ENCODE measurements around the gene GRID2.

DNA sequence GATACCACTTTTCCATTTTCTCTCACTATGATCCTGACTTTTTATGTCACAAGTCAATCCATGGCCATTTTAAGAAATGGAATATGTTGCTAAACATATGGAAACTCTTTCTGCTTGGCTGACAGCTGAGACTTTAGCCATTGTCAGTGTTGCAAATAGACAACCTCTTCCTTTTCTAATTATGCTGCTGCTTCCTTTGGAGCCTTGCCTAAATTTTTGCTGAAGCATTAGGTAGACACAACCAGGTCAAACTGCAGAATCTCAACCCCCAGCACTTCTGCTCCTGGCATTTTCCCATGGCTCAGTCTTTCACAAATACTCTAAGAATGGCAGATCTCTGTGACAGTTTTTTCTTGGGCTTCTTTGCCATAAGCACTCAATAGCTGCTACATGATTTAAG is 543.3 kb downstream of the GRID2 start:
- TF ChIP-seq, protein P1, sequence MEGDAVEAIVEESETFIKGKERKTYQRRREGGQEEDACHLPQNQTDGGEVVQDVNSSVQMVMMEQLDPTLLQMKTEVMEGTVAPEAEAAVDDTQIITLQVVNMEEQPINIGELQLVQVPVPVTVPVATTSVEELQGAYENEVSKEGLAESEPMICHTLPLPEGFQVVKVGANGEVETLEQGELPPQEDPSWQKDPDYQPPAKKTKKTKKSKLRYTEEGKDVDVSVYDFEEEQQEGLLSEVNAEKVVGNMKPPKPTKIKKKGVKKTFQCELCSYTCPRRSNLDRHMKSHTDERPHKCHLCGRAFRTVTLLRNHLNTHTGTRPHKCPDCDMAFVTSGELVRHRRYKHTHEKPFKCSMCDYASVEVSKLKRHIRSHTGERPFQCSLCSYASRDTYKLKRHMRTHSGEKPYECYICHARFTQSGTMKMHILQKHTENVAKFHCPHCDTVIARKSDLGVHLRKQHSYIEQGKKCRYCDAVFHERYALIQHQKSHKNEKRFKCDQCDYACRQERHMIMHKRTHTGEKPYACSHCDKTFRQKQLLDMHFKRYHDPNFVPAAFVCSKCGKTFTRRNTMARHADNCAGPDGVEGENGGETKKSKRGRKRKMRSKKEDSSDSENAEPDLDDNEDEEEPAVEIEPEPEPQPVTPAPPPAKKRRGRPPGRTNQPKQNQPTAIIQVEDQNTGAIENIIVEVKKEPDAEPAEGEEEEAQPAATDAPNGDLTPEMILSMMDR (conservative IDR thresholded peaks at IDR 0.05): no peak
- TF ChIP-seq ZFX (IDR thresholded peaks at IDR 0.05): no peak
